ENCODE data around the gene TCP11L1. TPM values are rescaled to one million over a fixed set of nuclear protein-coding genes. Genes with fewer than 3 reads are reported as not detected.

TCP11L1 gene
- total RNA-seq, 1 donor from 2014 or later, result 42.0 TPM

- Mint-ChIP-seq H3K9me3 (ENCODE audit: unreplicated experiment) (peaks cover 2% of the 10 kb centered on the region), H3K27ac (ENCODE audit: unreplicated experiment) (peak overlapping the region; percentile 40), H3K36me3 (ENCODE audit: unreplicated experiment) (no peaks in the 10 kb centered on the region), H3K4me3 (ENCODE audit: unreplicated experiment) (no peak overlapping the region), H3K27me3 (ENCODE audit: unreplicated experiment) (peaks cover 2% of the 10 kb centered on the region), H3K4me1 (ENCODE audit: low read depth, unreplicated experiment) (peaks cover 12% of the 10 kb centered on the region)
- no peak for DNase-seq
- TF ChIP-seq, protein P1, sequence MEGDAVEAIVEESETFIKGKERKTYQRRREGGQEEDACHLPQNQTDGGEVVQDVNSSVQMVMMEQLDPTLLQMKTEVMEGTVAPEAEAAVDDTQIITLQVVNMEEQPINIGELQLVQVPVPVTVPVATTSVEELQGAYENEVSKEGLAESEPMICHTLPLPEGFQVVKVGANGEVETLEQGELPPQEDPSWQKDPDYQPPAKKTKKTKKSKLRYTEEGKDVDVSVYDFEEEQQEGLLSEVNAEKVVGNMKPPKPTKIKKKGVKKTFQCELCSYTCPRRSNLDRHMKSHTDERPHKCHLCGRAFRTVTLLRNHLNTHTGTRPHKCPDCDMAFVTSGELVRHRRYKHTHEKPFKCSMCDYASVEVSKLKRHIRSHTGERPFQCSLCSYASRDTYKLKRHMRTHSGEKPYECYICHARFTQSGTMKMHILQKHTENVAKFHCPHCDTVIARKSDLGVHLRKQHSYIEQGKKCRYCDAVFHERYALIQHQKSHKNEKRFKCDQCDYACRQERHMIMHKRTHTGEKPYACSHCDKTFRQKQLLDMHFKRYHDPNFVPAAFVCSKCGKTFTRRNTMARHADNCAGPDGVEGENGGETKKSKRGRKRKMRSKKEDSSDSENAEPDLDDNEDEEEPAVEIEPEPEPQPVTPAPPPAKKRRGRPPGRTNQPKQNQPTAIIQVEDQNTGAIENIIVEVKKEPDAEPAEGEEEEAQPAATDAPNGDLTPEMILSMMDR (IDR thresholded peaks at IDR 0.05; ENCODE audit: partially characterized antibody, unreplicated experiment), result no peak
Measured at GRCh38 chr11:33064033-33064825, 24.9 kb downstream of the TCP11L1 start.

GRCh38 chr11:33064866-33065265 lies 25.5 kb downstream of the TCP11L1 start:
- no peak overlapping the region for H3K27ac Mint-ChIP-seq (ENCODE audit: unreplicated experiment)

DNA sequence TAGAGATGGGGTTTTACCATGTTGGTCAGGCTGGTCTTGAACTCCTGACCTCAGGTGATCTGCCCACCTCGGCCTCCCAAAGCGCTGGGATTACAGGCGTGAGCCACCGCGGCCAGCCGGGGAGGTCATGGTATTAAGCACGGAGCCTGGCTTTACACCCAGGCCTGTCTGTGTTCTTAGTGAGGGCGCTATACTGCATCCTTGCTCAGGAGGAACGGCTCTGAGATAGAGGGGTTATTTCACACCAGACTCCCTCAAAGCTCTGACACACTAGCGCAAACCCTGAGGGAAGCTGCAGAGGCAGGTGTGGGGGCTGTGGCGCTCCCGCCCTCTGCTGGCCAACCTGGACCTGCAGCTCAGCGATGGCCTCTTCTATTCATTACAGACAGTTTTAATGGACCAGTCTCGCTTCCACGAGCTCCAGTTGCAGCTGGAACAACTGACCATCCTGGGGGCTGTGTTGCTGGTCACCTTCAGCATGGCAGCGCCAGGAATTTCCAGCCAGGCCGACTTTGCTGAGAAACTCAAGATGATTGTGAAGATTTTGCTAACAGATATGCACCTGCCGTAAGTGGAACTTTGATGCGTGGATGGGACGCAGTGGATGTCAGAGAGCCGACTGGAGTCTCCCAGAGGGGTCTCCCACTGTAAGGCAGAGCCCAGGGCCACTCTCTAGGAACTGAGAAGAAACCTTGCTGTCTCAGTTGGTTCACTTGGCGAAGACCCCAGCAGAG lies 26.2 kb downstream of the TCP11L1 start:
- peaks cover 12% of the 10 kb centered on the region for H3K4me1 Mint-ChIP-seq (ENCODE audit: low read depth, unreplicated experiment)
- no peaks in the 10 kb centered on the region for H3K36me3 Mint-ChIP-seq (ENCODE audit: unreplicated experiment)
- H3K9me3 Mint-ChIP-seq (ENCODE audit: unreplicated experiment), result no peaks in the 10 kb centered on the region
- H3K27ac Mint-ChIP-seq (ENCODE audit: unreplicated experiment), result no peak overlapping the region
- DNase-seq, result peak; percentile 80
- H3K4me3 Mint-ChIP-seq (ENCODE audit: unreplicated experiment), result no peak overlapping the region
- H3K27me3 Mint-ChIP-seq (ENCODE audit: unreplicated experiment), result peaks cover 2% of the 10 kb centered on the region
- TF ChIP-seq, protein P1 (IDR thresholded peaks at IDR 0.05; ENCODE audit: partially characterized antibody, unreplicated experiment), result peak; percentile 89

More at GRCh38 chr11:33064866-33065265, 25.5 kb downstream of the TCP11L1 start:
- TF ChIP-seq, protein P1 (IDR thresholded peaks at IDR 0.05; ENCODE audit: partially characterized antibody, unreplicated experiment), result no peak
- Mint-ChIP-seq H3K4me3 (ENCODE audit: unreplicated experiment) (no peak overlapping the region), H3K4me1 (ENCODE audit: low read depth, unreplicated experiment) (peaks cover 12% of the 10 kb centered on the region), H3K36me3 (ENCODE audit: unreplicated experiment) (no peaks in the 10 kb centered on the region), H3K9me3 (ENCODE audit: unreplicated experiment) (no peaks in the 10 kb centered on the region), H3K27me3 (ENCODE audit: unreplicated experiment) (peaks cover 2% of the 10 kb centered on the region)
- DNase-seq, result no peak

DNA sequence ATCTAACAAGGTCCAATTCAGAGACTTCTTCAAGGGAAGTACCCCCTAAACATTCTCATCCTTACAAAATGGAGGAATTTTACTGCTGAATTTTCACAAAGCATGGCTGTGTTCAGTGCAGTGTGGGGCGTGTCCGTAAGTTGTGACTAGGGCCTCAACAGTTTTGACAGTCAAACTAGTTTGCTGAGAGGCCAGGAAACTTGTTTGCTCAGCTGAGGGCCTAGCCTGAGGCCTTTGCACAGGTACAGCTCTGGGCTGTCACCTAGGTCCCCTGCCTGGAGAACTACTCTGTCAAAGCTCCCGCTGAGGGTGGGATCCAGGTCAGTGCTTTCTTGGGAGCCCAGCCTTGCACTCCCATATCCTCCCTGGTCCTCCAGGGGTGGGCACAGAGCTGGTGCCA lies 27.9 kb downstream of the TCP11L1 start:
- Mint-ChIP-seq H3K4me3 (ENCODE audit: unreplicated experiment) (no peak overlapping the region), H3K9me3 (ENCODE audit: unreplicated experiment) (no peaks in the 10 kb centered on the region), H3K36me3 (ENCODE audit: unreplicated experiment) (no peaks in the 10 kb centered on the region), H3K27ac (ENCODE audit: unreplicated experiment) (no peak overlapping the region), H3K27me3 (ENCODE audit: unreplicated experiment) (peaks cover 2% of the 10 kb centered on the region), H3K4me1 (ENCODE audit: low read depth, unreplicated experiment) (peaks cover 12% of the 10 kb centered on the region)
- no peak for DNase-seq
- TF ChIP-seq, protein P1 (IDR thresholded peaks at IDR 0.05; ENCODE audit: partially characterized antibody, unreplicated experiment), result no peak

All from glutamatergic neuron (in vitro differentiated cells).